HG03045 (cell line): Measurements from ENCODE around the gene ZBTB16.

Experiments
- ATAC-seq: cut with Tn5 transposase; IDR thresholded peaks from one replicate; pipeline ENCODE4 v1.9.1; 2021; ENCODE audit warnings: mild to moderate bottlenecking, moderate library complexity; ENCODE audit not compliant: unreplicated experiment

The ZBTB16 gene, protein sequence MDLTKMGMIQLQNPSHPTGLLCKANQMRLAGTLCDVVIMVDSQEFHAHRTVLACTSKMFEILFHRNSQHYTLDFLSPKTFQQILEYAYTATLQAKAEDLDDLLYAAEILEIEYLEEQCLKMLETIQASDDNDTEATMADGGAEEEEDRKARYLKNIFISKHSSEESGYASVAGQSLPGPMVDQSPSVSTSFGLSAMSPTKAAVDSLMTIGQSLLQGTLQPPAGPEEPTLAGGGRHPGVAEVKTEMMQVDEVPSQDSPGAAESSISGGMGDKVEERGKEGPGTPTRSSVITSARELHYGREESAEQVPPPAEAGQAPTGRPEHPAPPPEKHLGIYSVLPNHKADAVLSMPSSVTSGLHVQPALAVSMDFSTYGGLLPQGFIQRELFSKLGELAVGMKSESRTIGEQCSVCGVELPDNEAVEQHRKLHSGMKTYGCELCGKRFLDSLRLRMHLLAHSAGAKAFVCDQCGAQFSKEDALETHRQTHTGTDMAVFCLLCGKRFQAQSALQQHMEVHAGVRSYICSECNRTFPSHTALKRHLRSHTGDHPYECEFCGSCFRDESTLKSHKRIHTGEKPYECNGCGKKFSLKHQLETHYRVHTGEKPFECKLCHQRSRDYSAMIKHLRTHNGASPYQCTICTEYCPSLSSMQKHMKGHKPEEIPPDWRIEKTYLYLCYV

DNA sequence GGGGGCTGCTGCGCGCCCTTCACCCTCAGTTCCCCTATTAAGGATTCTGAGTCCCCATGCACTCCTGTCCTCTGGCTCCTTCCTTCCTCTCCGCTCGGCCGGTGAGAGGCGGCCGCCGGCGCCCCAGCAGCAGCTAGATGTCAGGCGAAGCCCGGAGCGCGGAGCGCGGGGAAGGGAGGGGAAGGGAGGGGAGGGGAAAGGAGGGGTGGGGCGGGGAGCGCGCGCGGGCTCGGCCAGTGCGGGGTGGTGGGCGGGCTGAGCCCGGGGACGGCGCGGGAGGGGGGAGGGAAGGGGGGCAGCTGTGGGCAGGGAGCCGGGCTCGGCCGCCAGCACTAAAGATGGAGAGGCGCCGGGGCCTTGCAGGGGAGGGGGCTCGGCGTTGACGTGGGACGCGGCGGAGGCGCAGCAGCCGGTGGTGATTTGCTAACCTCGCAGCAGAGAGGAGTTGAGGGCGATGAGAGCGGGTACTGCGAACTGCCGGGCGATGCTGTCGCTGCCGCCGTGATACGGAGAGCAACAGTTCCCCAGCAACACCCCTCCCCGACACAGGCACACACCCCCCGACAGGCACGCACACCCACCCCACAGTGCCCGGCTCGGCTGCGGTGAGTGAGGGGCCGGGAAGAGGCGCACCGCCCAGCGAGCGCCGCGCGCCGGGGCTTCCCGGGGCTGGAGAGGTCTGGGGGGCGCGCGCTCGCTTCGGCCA lies at the start of gene ZBTB16:
TSS of gene ZBTB16 (plus strand) at position 434 of the 706 bp plus-strand sequence. CDS start 3,590 bp downstream, outside the sequence.
- no peak for ATAC-seq

- no peak for ATAC-seq
Measured at GRCh38 chr11:114010931-114011330, 48.6 kb upstream of the ZBTB16 start.

- no peak for ATAC-seq
Measured at GRCh38 chr11:114011443-114011842, 48.1 kb upstream of the ZBTB16 start.

GRCh38 chr11:114015117-114015516 lies 44.4 kb upstream of the ZBTB16 start:
- ATAC-seq: no peak

- no peak for ATAC-seq
Measured at GRCh38 chr11:114016986-114017385, 42.5 kb upstream of the ZBTB16 start.

GRCh38 chr11:114017723-114018122 lies 41.8 kb upstream of the ZBTB16 start:
- no peak for ATAC-seq

GRCh38 chr11:114019046-114019445 lies 40.5 kb upstream of the ZBTB16 start:
- no peak for ATAC-seq

DNA sequence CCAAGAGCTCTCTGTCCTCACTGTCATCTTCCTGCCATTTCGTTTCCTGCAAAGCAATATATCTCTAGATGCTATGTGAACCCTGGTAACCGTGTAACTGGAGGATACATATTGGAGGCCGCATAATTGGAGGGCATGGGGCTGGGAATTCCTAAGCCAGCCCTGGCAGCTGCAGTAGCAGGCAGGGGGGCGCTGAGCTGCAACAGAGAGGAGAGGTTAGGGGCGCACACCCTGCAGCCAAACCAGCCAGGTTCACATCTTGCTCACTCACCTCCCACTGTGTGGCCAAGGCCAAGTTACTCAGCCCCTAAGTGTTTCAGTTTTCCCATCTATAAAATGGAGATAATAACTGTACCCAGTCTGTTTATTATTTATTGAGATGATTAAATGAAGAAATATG lies 39.9 kb upstream of the ZBTB16 start:
- no peak for ATAC-seq

DNA sequence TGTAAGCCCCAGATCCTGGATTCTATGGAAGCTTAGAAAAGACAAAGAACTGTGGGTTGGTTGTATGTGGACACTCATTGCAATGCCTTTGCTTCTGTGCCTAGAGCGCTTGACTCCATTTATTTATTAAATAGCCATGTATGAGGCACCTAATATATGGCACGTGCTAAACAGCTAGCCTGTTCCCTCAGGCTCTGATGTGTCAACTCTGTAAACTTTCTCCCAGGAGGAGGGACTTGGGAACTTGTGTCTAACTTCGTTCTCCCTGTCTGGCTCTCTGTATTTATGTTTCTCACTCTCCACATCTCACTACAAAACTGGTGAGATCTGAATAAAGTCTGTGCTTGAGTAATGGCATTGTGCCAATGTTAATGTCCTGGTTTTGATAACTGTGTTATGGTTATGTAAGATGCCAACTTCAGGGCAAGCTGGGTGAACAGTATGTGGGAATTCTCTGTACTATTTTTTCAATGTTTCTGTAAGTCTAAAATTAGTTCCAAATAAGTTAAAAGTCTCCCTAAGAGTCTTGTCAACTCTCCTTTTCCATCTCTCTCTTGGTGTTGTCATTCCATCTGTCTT lies 34.1 kb upstream of the ZBTB16 start:
- no peak for ATAC-seq

- no peak for ATAC-seq
Measured at GRCh38 chr11:114026355-114026754, 33.2 kb upstream of the ZBTB16 start.

DNA sequence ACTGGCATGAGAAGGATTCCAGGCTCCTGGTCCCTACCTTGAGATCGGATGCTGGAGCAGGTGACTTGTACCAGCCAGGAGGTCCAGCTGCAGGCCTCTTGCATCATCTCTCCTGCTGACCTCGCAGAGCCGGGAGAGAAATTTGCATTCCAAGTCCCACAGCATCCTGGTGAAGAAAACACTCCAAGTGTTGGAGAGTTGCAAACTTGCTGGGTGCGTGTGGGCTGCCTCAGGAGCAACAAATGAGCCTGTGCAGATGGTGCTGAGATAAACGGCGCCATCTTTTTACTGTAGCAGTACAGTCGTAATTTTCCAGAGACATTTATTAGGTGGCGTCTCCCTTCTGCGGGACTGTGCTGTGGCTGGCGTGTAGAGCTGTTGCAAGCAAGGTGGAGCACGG lies 32.1 kb upstream of the ZBTB16 start:
- ATAC-seq: no peak

DNA sequence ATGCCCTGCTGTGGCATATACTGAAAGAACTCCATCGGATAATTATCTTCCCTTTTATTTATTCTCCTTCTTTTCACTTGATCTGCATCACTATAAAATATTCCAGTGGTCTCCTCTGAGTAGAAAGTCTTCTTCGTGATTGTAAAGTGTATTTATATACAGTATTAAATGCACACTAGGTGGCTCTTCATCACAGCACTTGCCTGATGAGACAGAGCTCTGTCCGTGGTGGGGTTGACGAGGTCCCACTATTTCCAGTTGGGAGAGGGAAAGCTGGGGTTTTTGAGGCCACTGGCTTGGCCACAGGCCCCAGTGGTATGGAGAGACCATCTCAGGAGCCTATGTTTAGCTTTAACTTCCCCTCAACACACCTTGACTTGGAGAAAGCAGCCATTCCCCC lies 31.6 kb upstream of the ZBTB16 start:
- no peak for ATAC-seq

- ATAC-seq: no peak
Measured at GRCh38 chr11:114031246-114031966, 28.1 kb upstream of the ZBTB16 start.

- ATAC-seq: no peak
Measured at GRCh38 chr11:114031967-114032320, 27.6 kb upstream of the ZBTB16 start.

GRCh38 chr11:114033066-114033465 lies 26.4 kb upstream of the ZBTB16 start:
- ATAC-seq: no peak

- no peak for ATAC-seq
Measured at GRCh38 chr11:114033572-114033971, 25.9 kb upstream of the ZBTB16 start.

DNA sequence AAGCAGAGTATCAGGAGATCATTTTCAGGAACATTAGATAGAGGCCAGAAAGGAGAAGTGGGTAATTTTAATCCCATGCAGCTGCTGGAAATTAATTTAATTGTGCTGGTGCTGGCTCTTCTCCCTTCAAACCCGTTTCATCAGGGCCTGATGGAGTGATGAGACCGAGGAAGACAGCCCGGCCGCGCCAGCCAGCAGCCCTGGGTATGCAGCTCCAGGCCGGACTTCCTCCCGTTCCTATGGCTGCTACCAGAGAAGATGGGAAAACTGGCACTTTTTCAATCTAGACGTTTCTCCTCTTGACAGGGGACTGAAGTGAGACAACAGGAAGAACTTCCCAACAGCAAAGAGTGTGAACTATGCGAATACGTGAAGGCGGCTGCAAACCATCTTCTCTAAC lies 24.6 kb upstream of the ZBTB16 start:
- ATAC-seq: no peak

GRCh38 chr11:114036147-114036811 lies 23.2 kb upstream of the ZBTB16 start:
- no peak for ATAC-seq

DNA sequence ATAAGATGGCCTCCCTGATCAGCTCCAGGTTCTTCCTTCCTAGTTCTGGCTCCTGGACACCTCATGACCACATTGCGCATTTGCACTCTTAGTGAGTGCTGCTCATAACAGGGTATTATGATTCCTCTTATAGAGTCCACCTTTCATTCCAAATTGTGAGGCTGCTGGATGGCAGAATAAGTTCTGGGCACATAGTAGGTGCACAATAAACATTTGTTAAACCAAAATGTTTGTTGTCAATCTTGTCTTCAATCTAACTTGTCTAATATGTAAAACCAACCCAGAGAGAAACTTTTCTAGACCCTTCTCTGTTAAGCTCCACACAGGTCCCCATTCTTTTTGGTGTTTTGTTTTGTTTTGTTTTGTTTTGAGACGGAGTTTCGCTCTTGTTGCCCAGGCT lies 22.6 kb upstream of the ZBTB16 start:
- ATAC-seq: no peak

DNA sequence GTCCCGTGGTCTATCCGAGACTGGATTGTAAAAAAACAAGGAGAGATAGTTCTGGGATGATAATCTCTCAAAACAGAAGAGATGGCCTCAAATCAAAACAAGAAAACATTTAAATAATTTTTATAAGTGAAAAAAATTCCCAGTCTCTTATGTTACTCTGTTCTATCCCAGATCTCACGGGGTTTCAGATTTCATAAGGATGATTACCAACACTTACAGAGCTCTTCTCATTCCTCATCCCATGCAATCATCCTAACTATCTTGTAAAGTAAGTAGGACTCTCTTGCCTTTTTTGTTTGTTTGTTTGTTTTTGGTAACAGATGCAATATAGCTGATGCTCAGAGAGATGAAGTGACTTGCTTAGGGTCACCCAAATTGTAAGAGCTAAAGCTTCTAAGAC lies 20.0 kb upstream of the ZBTB16 start:
- ATAC-seq: no peak
